Loucy (cell line): Measurements from ENCODE around the gene ALKBH3.

Experiments used
- CTCF ChIP-seq: fragments of 200-600 bp; sonication (generic); conservative IDR thresholded peaks from 2 replicates; pipeline ENCODE4 v1.5.1; 2014; ENCODE audit warnings: mild to moderate bottlenecking, antibody characterized with exemption, low read length
- EZH2phosphoT487 ChIP-seq: fragments of 200-600 bp; IDR thresholded peaks from 2 replicates; pipeline ENCODE4 v1.6.1; 2018; ENCODE audit warnings: antibody characterized with exemption, mild to moderate bottlenecking, moderate library complexity, borderline replicate concordance

- TF ChIP-seq CTCF (no peak), EZH2phosphoT487 (no peak)
Measured at GRCh38 chr11:43967661-43968060, 87.0 kb downstream of the ALKBH3 start.
